IPS-20b (cell line): ENCODE measurements around the gene PCNX3.

Experiments
- H3K27ac ChIP-seq: one replicate; pipeline ENCODE4 v1.5.1; 2013; ENCODE audit warnings: low read length
- H3K27me3 ChIP-seq: 2 replicates; pipeline ENCODE4 v1.6.1; 2013; ENCODE audit warnings: mild to moderate bottlenecking, low read length, inconsistent platforms; ENCODE audit not compliant: insufficient read depth
- H3K36me3 ChIP-seq: 2 replicates; pipeline ENCODE4 v1.6.1; 2013; ENCODE audit warnings: low read depth, mild to moderate bottlenecking, inconsistent platforms, low read length, moderate library complexity; ENCODE audit not compliant: insufficient read depth
- H3K4me1 ChIP-seq: 2 replicates; pipeline ENCODE4 v1.6.1; 2013; ENCODE audit warnings: mild to moderate bottlenecking, control low read depth, inconsistent platforms, low read length, moderate library complexity; ENCODE audit not compliant: insufficient read depth
- H3K4me3 ChIP-seq: 2 replicates; pipeline ENCODE4 v1.5.1; 2013; ENCODE audit warnings: mild to moderate bottlenecking, low read length, inconsistent platforms
- H3K9ac ChIP-seq: 2 replicates; pipeline ENCODE4 v1.6.1; 2013; ENCODE audit warnings: low read depth, mild to moderate bottlenecking, inconsistent platforms, low read length, moderate library complexity
- H3K9me3 ChIP-seq: 2 replicates; pipeline ENCODE4 v1.6.1; 2013; ENCODE audit warnings: mild to moderate bottlenecking, low read depth, low read length, inconsistent platforms; ENCODE audit not compliant: insufficient read depth

PCNX3 gene

GRCh38 chr11:65593518-65594414 lies 21.8 kb upstream of the PCNX3 start:
- Histone ChIP-seq H3K27me3 (peaks cover 47% of the 10 kb centered on the region), H3K4me1 (no peaks in the 10 kb centered on the region), H3K27ac (no peak overlapping the region), H3K4me3 (no peak overlapping the region), H3K9ac (no peak overlapping the region), H3K9me3 (no peaks in the 10 kb centered on the region), H3K36me3 (no peaks in the 10 kb centered on the region; the same call in 1 of the 2 replicates)

GRCh38 chr11:65595131-65595530 lies 20.4 kb upstream of the PCNX3 start:
- H3K27me3 ChIP-seq = peaks cover 43% of the 10 kb centered on the region
- H3K36me3 ChIP-seq = no peaks in the 10 kb centered on the region; the same call in 1 of the 2 replicates
- H3K4me1 ChIP-seq = no peaks in the 10 kb centered on the region
- H3K9me3 ChIP-seq = no peaks in the 10 kb centered on the region
- H3K4me3 ChIP-seq = no peak overlapping the region
- no peak overlapping the region for H3K9ac ChIP-seq
- H3K27ac ChIP-seq = no peak overlapping the region

- H3K36me3 ChIP-seq = no peaks in the 10 kb centered on the region; the same call in 1 of the 2 replicates
- no peak within 1 kb of the TSS for H3K27ac ChIP-seq
- no peaks in the 10 kb centered on the region for H3K4me1 ChIP-seq
- H3K9me3 ChIP-seq = no peaks in the 10 kb centered on the region
- H3K9ac ChIP-seq = no peak within 1 kb of the TSS
- H3K4me3 ChIP-seq = no peak within 1 kb of the TSS
- H3K27me3 ChIP-seq = peaks cover 37% of the 10 kb centered on the region
Measured at GRCh38 chr11:65595543-65596281, 19.9 kb upstream of the PCNX3 start, which contains the start of gene KCNK7. Gene KCNK7, minus strand, starts transcription at chr11:65595800. Its CDS starts 28 bp downstream, at chr11:65595772.

- H3K9me3 ChIP-seq = no peaks in the 10 kb centered on the region
- H3K27ac ChIP-seq = no peak overlapping the region
- H3K4me3 ChIP-seq = no peak overlapping the region
- no peaks in the 10 kb centered on the region for H3K4me1 ChIP-seq
- no peak overlapping the region for H3K9ac ChIP-seq
- peaks cover 29% of the 10 kb centered on the region for H3K27me3 ChIP-seq
- H3K36me3 ChIP-seq = no peaks in the 10 kb centered on the region; the same call in 1 of the 2 replicates
Measured at GRCh38 chr11:65596520-65596919, 19.1 kb upstream of the PCNX3 start.

DNA sequence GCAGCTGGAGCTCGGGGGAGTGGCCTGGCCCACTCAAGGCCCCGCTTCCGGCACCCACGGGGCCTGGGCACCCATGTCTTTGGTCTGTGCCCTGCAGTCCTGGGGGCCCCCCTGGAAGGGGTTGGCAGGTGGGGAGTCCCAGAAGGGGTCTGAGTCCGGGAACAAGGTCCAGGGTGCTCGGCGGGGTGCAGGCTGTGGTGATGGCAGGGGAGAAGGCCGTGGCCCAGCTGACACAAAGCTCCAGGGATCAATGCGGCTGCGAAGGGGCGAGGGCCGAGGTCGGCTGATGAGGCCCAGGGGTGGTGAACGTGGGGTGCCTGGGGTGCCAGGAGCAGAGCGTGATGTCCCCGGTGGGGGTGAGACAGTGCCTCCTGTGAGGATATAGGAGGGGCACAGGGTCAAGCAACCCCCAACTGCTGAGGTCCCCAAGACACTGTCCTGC lies 17.3 kb upstream of the PCNX3 start:
- H3K4me3 ChIP-seq = no peak overlapping the region
- peaks cover 11% of the 10 kb centered on the region for H3K27me3 ChIP-seq
- no peaks in the 10 kb centered on the region for H3K9me3 ChIP-seq
- H3K4me1 ChIP-seq = no peaks in the 10 kb centered on the region
- peaks cover under 1% of the 10 kb centered on the region; the same call in 1 of the 2 replicates for H3K36me3 ChIP-seq
- no peak overlapping the region for H3K27ac ChIP-seq
- no peak overlapping the region for H3K9ac ChIP-seq

DNA sequence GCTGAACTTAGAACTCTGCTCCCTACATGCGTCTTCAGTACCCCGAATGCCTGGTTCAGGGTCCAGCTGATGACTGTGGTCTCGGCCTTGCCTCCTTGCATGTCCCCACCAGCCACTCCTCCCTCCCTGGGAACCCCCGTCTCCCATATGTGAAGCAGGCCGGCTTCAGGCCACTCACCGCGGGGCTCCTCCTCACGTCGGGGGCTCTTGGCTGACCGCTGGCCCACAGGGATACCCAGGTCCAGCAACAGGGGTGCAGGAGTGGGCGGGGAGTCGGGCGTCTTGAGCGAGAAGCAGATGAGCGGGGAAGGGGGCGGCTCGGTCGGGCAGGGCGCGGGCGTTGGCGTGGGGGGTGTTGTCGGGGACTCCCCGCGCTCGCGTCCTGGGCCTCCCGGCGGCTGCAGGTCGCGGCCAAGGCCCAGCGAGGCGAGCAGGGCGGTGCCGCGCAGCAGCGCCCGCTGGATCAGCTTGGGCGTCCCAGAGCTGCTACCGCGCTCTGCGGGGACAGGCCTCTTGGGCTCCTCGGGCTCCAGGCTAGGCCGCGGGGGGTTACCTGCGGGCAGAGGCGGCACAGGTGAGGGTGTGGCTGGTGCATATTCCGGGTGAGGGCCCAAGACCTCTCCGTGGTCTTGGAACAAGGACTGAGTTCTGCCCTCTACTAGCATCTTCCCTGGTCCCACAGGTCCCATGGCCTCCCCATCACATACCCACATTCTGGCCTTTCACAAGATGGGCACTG lies 16.2 kb upstream of the PCNX3 start:
- no peak overlapping the region for H3K4me3 ChIP-seq
- no peak overlapping the region for H3K27ac ChIP-seq
- no peak overlapping the region for H3K9ac ChIP-seq
- H3K4me1 ChIP-seq = no peaks in the 10 kb centered on the region
- 0 out of 2 replicates have a peak, but pooled peaks cover under 1% of the 10 kb centered on the region for H3K27me3 ChIP-seq
- H3K9me3 ChIP-seq = no peaks in the 10 kb centered on the region
- H3K36me3 ChIP-seq = peaks cover 12% of the 10 kb centered on the region; the same call in 1 of the 2 replicates

- H3K27ac ChIP-seq = no peak overlapping the region
- no peaks in the 10 kb centered on the region for H3K4me1 ChIP-seq
- H3K36me3 ChIP-seq = peaks cover 17% of the 10 kb centered on the region
- no peak overlapping the region for H3K4me3 ChIP-seq
- no peaks in the 10 kb centered on the region for H3K9me3 ChIP-seq
- H3K9ac ChIP-seq = no peak overlapping the region
- H3K27me3 ChIP-seq = no peaks in the 10 kb centered on the region
Measured at GRCh38 chr11:65599955-65600246, 15.7 kb upstream of the PCNX3 start.

- no peak overlapping the region for H3K4me3 ChIP-seq
Measured at GRCh38 chr11:65604258-65604657, 11.3 kb upstream of the PCNX3 start.

DNA sequence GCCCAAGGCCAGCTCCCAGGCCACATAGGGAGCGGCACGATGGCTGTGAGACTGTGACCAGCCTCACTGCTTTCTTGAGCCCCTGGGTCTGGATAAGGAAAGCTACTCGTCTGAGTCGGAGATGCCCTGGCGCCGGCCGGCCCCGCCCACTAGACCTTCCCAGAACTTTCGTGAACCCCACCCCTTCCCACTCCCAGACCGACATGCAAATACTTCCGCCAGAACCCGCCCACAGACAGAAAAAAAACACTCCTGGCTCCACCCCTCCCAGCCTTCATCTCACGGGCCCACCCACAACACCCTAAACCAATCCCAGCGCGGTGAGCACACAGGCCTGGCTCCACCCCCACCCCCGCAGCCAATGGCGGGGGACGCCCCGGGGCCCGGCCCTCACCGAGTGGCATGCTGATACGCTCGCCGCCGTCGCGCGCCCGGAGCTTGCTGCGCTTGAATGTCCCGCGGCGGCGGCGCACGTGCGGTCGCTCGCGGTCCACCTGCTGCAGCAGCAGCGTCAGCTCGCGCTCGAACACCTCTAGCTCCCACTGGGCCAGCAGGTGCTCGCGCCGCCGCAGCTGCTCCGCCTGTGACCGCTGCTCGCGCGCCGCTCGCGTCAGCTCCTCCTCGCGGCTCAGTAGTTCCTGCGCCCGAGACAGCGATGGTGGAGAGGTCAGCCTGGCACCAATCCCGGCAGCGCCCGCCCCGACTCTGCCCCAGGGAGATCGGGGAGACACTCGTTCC lies 8.5 kb upstream of the PCNX3 start:
- H3K4me3 ChIP-seq = peak overlapping the region; percentile 64; the same call in 1 of the 2 replicates
- peaks cover 7% of the 10 kb centered on the region; the same call in 1 of the 2 replicates for H3K4me1 ChIP-seq
- H3K36me3 ChIP-seq = peaks cover 37% of the 10 kb centered on the region
- peak overlapping the region; percentile 48; the same call in 1 of the 2 replicates for H3K9ac ChIP-seq
- no peaks in the 10 kb centered on the region for H3K9me3 ChIP-seq
- H3K27ac ChIP-seq = no peak overlapping the region
- 0 out of 2 replicates have a peak, but pooled peaks cover 6% of the 10 kb centered on the region for H3K27me3 ChIP-seq

More at GRCh38 chr11:65604258-65604657, 11.3 kb upstream of the PCNX3 start:
- Histone ChIP-seq H3K9ac (no peak overlapping the region), H3K27ac (no peak overlapping the region), H3K27me3 (0 out of 2 replicates have a peak, but pooled peaks cover 6% of the 10 kb centered on the region), H3K4me1 (peaks cover 7% of the 10 kb centered on the region; the same call in 1 of the 2 replicates), H3K9me3 (no peaks in the 10 kb centered on the region), H3K36me3 (peaks cover 33% of the 10 kb centered on the region)

DNA sequence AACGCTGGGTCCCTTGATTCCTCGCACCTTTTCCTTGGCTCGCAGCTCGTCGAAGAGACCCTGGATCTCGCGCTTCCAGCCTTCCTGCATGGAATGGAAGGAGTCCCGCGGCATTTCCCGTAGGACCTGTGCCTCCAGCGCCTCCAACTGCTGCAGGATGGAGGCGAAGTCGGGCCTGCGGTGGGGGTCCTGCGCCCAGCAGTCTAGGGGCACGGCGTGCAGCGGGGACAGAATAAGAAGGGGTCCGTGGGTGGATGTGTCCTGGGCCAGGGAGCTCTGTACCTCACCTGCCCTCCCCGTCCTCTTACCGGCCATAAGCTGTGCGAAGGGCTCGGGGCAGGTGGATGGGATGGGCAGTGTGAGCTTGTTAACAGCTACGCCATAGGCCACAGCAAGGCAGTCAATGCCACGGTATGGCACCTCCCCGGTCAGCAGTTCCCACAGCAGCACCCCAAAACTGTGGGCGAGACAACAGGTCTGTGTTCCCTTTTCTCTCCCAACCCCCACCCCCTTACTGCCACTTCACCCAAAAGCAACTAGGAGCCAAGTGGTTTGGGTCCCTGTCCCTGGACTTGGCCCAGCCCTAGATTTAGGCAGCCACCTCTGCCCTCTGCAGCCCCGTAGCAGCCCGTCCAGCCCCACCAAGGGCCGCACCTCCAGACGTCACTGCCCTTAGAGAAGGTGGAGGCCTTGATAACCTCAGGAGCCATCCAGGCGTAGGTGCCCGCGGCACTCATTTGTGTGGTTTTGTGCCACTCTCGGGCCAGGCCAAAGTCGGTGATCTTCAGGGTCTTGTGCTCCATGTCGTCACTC lies 7.8 kb upstream of the PCNX3 start:
- H3K36me3 ChIP-seq = peaks cover 43% of the 10 kb centered on the region
- H3K27me3 ChIP-seq = 0 out of 2 replicates have a peak, but pooled peaks cover 6% of the 10 kb centered on the region
- peak overlapping the region; percentile 64; the same call in 1 of the 2 replicates for H3K4me3 ChIP-seq
- H3K27ac ChIP-seq = no peak overlapping the region
- H3K9me3 ChIP-seq = no peaks in the 10 kb centered on the region
- peak overlapping the region; percentile 48; the same call in 1 of the 2 replicates for H3K9ac ChIP-seq
- H3K4me1 ChIP-seq = peaks cover 7% of the 10 kb centered on the region; the same call in 1 of the 2 replicates
